HG02973 (cell line): ENCODE data around the gene PGD.
"Not testable (repeated sequence)": the region's sequence is repeated elsewhere in the genome, so short reads cannot be mapped to it uniquely, and the experiment has no call there.

Source experiments
- ATAC-seq: cut with Tn5 transposase; IDR thresholded peaks from one replicate; pipeline ENCODE4 v1.9.1; 2021; ENCODE audit warnings: moderate library complexity; ENCODE audit not compliant: unreplicated experiment

PGD gene

GRCh38 chr1:10398278-10398733, 558 bp upstream of the PGD start:
- ATAC-seq = no peak

- no peak for ATAC-seq
Observed at GRCh38 chr1:10399444-10399941, 629 bp downstream of the PGD start.

GRCh38 chr1:10400013-10400412, 1.1 kb downstream of the PGD start:
- no peak for ATAC-seq

GRCh38 chr1:10401281-10401680, 2.4 kb downstream of the PGD start:
- no peak for ATAC-seq

GRCh38 chr1:10402729-10403274, 3.9 kb downstream of the PGD start:
- ATAC-seq = no peak

- ATAC-seq = no peak
Observed at GRCh38 chr1:10407201-10407600, 8.3 kb downstream of the PGD start.

- no peak for ATAC-seq
Observed at GRCh38 chr1:10415211-10415930, 16.5 kb downstream of the PGD start.

- ATAC-seq = not testable (repeated sequence)
Observed at GRCh38 chr1:10415967-10416366, 17.1 kb downstream of the PGD start.

GRCh38 chr1:10418741-10419140, 19.9 kb downstream of the PGD start:
- not testable (repeated sequence) for ATAC-seq

GRCh38 chr1:10419351-10419750, 20.5 kb downstream of the PGD start:
- ATAC-seq = no peak

- no peak for ATAC-seq
Observed at GRCh38 chr1:10421637-10422036, 22.8 kb downstream of the PGD start.

GRCh38 chr1:10424034-10424433, 25.2 kb downstream of the PGD start:
- no peak for ATAC-seq

- ATAC-seq = no peak
Observed at GRCh38 chr1:10424651-10425050, 25.8 kb downstream of the PGD start.

GRCh38 chr1:10425826-10426534, 27.1 kb downstream of the PGD start:
- not testable (repeated sequence) for ATAC-seq

GRCh38 chr1:10426535-10426848, 27.6 kb downstream of the PGD start:
- not testable (repeated sequence) for ATAC-seq

- no peak for ATAC-seq
Observed at GRCh38 chr1:10428984-10429383, 30.1 kb downstream of the PGD start.

GRCh38 chr1:10429868-10430215, 31.0 kb downstream of the PGD start:
- peak; percentile 8 for ATAC-seq

- peak; percentile 63 for ATAC-seq
Observed at GRCh38 chr1:10430216-10431069, 31.6 kb downstream of the PGD start, which contains the start of gene CENPS. Gene CENPS, plus strand, starts transcription at chr1:10430433. Its CDS starts 85 bp downstream, at chr1:10430518.

GRCh38 chr1:10431070-10431730, 32.3 kb downstream of the PGD start:
- ATAC-seq = no peak

- ATAC-seq = no peak
Observed at GRCh38 chr1:10432910-10433700, 34.2 kb downstream of the PGD start.
